Panc1 (cell line): ENCODE data around the gene KAZN.

Source experiments
- CTCF ChIP-seq: fragments of 450-650 bp; IDR thresholded peaks from 2 replicates; pipeline ENCODE4 v1.5.1; 2017; ENCODE audit warnings: mild to moderate bottlenecking
- POLR2AphosphoS5 ChIP-seq: IDR thresholded peaks from 2 replicates; pipeline ENCODE4 v1.6.1; 2012; ENCODE audit warnings: mild to moderate bottlenecking, low read depth, low read length, moderate library complexity

GRCh38 chr1:15014516-15014915 lies 416.0 kb downstream of the KAZN start:
- no peak for TF ChIP-seq CTCF
- TF ChIP-seq POLR2AphosphoS5: no peak
